ENCODE results near the gene TNXB. TPM values are rescaled to one million over a fixed set of nuclear protein-coding genes. Genes with fewer than 3 reads are reported as not detected.
"Not testable (repeated sequence)": the region's sequence is repeated elsewhere in the genome, so short reads cannot be mapped to it uniquely, and the experiment has no call there.

The TNXB gene
- total and polyA plus RNA-seq, 9 donors, result 13.3 to 334 (median 146) TPM

- H3K27ac ChIP-seq; H3K4me3 ChIP-seq; H3K9me3 ChIP-seq; H3K4me1 ChIP-seq (ENCODE audit: insufficient read depth); H3K36me3 ChIP-seq; H3K27me3 ChIP-seq; intact Hi-C loops (cut with DNase I); DNase-seq: not testable (repeated sequence)
- WGBS, 3 donors, result no CpG with 5 or more reads among the region's 5 CpGs
Observed at GRCh38 chr6:32013738-32014137, 95.4 kb downstream of the TNXB start.

GRCh38 chr6:32012941-32013617 lies 96.1 kb downstream of the TNXB start:
- 53 to 64% (median 61%) methylated on average over 14 to 17 of the region's 17 CpGs for WGBS, 3 donors
- intact Hi-C loops (cut with DNase I); H3K4me3 ChIP-seq; H3K9me3 ChIP-seq; H3K36me3 ChIP-seq; H3K27ac ChIP-seq; H3K27me3 ChIP-seq; H3K4me1 ChIP-seq (ENCODE audit: insufficient read depth): not testable (repeated sequence)
- DNase-seq, result peak; percentile 43 to 74 (median 64)

GRCh38 chr6:32010856-32011530 lies 98.1 kb downstream of the TNXB start:
- WGBS, 3 donors, result 36 to 65% (median 44%) methylated on average over 12 to 21 of the region's 27 CpGs
- H3K9me3 ChIP-seq; H3K4me1 ChIP-seq (ENCODE audit: insufficient read depth); H3K27ac ChIP-seq; H3K4me3 ChIP-seq; H3K27me3 ChIP-seq; intact Hi-C loops (cut with DNase I); H3K36me3 ChIP-seq: not testable (repeated sequence)
- DNase-seq, result peak; percentile 18 to 61 (median 48)

GRCh38 chr6:32009537-32009936 lies 99.6 kb downstream of the TNXB start:
- WGBS, 3 donors, result 67 to 92% (median 92%) methylated on average over 5 to 10 of the region's 12 CpGs
- H3K36me3 ChIP-seq; H3K4me3 ChIP-seq; H3K9me3 ChIP-seq; H3K4me1 ChIP-seq (ENCODE audit: insufficient read depth); H3K27ac ChIP-seq; H3K27me3 ChIP-seq; intact Hi-C loops (cut with DNase I): not testable (repeated sequence)
- DNase-seq, result peak in 4 of 5 donors; percentile 6 to 27 (median 16)

GRCh38 chr6:32008616-32009015 lies 100.5 kb downstream of the TNXB start:
- H3K27ac ChIP-seq; H3K9me3 ChIP-seq; H3K36me3 ChIP-seq; intact Hi-C loops (cut with DNase I); H3K27me3 ChIP-seq; H3K4me1 ChIP-seq (ENCODE audit: insufficient read depth); H3K4me3 ChIP-seq: not testable (repeated sequence)
- peak in 3 of 5 donors; percentile 8 to 13 (median 8) for DNase-seq
- WGBS, 3 donors, result 20 to 60% (median 56%) methylated on average over 1 to 6 of the region's 12 CpGs

- H3K36me3 ChIP-seq; intact Hi-C loops (cut with DNase I); H3K4me3 ChIP-seq; H3K9me3 ChIP-seq; H3K27me3 ChIP-seq; H3K4me1 ChIP-seq (ENCODE audit: insufficient read depth); H3K27ac ChIP-seq: not testable (repeated sequence)
- DNase-seq, result peak in 2 of 5 donors; percentile 9
- no CpG with 5 or more reads among the region's 24 CpGs for WGBS, 3 donors
Observed at GRCh38 chr6:32008037-32008436, 101.1 kb downstream of the TNXB start.

GRCh38 chr6:32007086-32007485 lies 102.1 kb downstream of the TNXB start:
- intact Hi-C loops (cut with DNase I); H3K27me3 ChIP-seq; H3K9me3 ChIP-seq; H3K36me3 ChIP-seq; H3K4me1 ChIP-seq (ENCODE audit: insufficient read depth); H3K4me3 ChIP-seq; H3K27ac ChIP-seq: not testable (repeated sequence)
- peak in 4 of 5 donors; percentile 8 to 45 (median 14) for DNase-seq
- 74 to 88% (median 78%) methylated on average over 3 to 12 of the region's 12 CpGs for WGBS, 3 donors

GRCh38 chr6:32005991-32006529 lies 103.1 kb downstream of the TNXB start:
- H3K4me3 ChIP-seq; H3K4me1 ChIP-seq (ENCODE audit: insufficient read depth); intact Hi-C loops (cut with DNase I); H3K27ac ChIP-seq; H3K36me3 ChIP-seq; H3K9me3 ChIP-seq; H3K27me3 ChIP-seq: not testable (repeated sequence)
- WGBS, 3 donors, result 53 to 86% (median 73%) methylated on average over 8 of the region's 8 CpGs
- peak in 3 of 5 donors; percentile 7 to 33 (median 20) for DNase-seq

GRCh38 chr6:32005538-32005880 lies 103.6 kb downstream of the TNXB start:
- intact Hi-C loops (cut with DNase I); H3K4me3 ChIP-seq; H3K27me3 ChIP-seq; H3K4me1 ChIP-seq (ENCODE audit: insufficient read depth); H3K36me3 ChIP-seq; H3K9me3 ChIP-seq; H3K27ac ChIP-seq: not testable (repeated sequence)
- 71 to 82% (median 74%) methylated on average over 1 to 9 of the region's 9 CpGs for WGBS, 3 donors
- peak in 4 of 5 donors; percentile 9 to 50 (median 26) for DNase-seq

GRCh38 chr6:32004864-32005537 lies 104.1 kb downstream of the TNXB start:
- H3K4me1 ChIP-seq (ENCODE audit: insufficient read depth); intact Hi-C loops (cut with DNase I); H3K9me3 ChIP-seq; H3K36me3 ChIP-seq; H3K4me3 ChIP-seq; H3K27me3 ChIP-seq; H3K27ac ChIP-seq: not testable (repeated sequence)
- DNase-seq, result peak in 1 of 5 donors; percentile 27
- WGBS, 3 donors, result 55 to 71% (median 59%) methylated on average over 8 to 9 of the region's 13 CpGs

- H3K27ac ChIP-seq; intact Hi-C loops (cut with DNase I); H3K27me3 ChIP-seq; H3K9me3 ChIP-seq; H3K4me1 ChIP-seq (ENCODE audit: insufficient read depth); H3K4me3 ChIP-seq; H3K36me3 ChIP-seq: not testable (repeated sequence)
- peak in 3 of 5 donors; percentile 6 to 21 (median 6) for DNase-seq
- 81 to 84% (median 82%) methylated on average over 3 to 4 of the region's 4 CpGs for WGBS, 3 donors
Observed at GRCh38 chr6:32004393-32004792, 104.7 kb downstream of the TNXB start.
